CD4-positive, alpha-beta T cell (primary cell): ENCODE data around the gene CDK5R1. TPM values are rescaled to one million over a fixed set of nuclear protein-coding genes. Genes with fewer than 3 reads are reported as not detected.

Source experiments
- ATAC-seq: fragments of 200-7000 bp; cut with Tn5 transposase; one replicate; pipeline ENCODE4 v1.10.0; 2022; ENCODE audit warnings: mild to moderate bottlenecking; ENCODE audit not compliant: poor library complexity
- CTCF ChIA-PET: fragments of 350-600 bp; sonication (Branson Sonifier 250); formaldehyde crosslinking; loops from one replicate; lab custom pipeline; 2021; ENCODE audit warnings: antibody characterized with exemption, inconsistent platforms; lab: Charles Lee
- POLR2A ChIA-PET: fragments of 350-600 bp; sonication (Branson Sonifier 250); formaldehyde crosslinking; loops from one replicate; lab custom pipeline; 2021; ENCODE audit warnings: antibody characterized with exemption, inconsistent platforms; lab: Charles Lee
- DNase-seq, 14 experiments: peaks; one replicate each; pipeline ENCODE4 v3.0.0-alpha.2; 2013 to 2020; ENCODE audit warnings: mixed read lengths in 2 of 14
- H3K27ac ChIP-seq, 2 donors: one replicate each; pipeline versions ENCODE4 v1.5.1 to v1.7.0; 2013; ENCODE audit warnings: low read length in 2 of 2, low read depth in 1 of 2, mild to moderate bottlenecking in 1 of 2
- H3K27me3 ChIP-seq, 2 experiments: 1 replicate in 1 of 2; 2 replicates in 1 of 2; pipeline versions ENCODE4 v1.6.1 to v1.7.0; 2013; ENCODE audit warnings: low read length in 2 of 2, control low read depth in 1 of 2, mild to moderate bottlenecking in 1 of 2, moderate library complexity in 1 of 2; ENCODE audit not compliant: insufficient read depth in 2 of 2, control insufficient read depth in 1 of 2
- H3K36me3 ChIP-seq: one replicate; pipeline ENCODE4 v1.6.1; 2013; ENCODE audit warnings: low read length, control low read depth; ENCODE audit not compliant: insufficient read depth
- H3K4me1 ChIP-seq: one replicate; pipeline ENCODE4 v1.6.1; 2013; ENCODE audit warnings: low read length, control low read depth; ENCODE audit not compliant: insufficient read depth
- H3K4me3 ChIP-seq: one replicate; pipeline ENCODE4 v1.5.1; 2013; ENCODE audit warnings: mild to moderate bottlenecking, low read length, moderate library complexity
- H3K9me3 ChIP-seq, 2 experiments: 1 replicate in 1 of 2; 2 replicates in 1 of 2; pipeline versions ENCODE4 v1.6.1 to v1.7.0; 2013; ENCODE audit warnings: low read length in 2 of 2, mild to moderate bottlenecking in 2 of 2, control low read depth in 1 of 2, moderate library complexity in 1 of 2; ENCODE audit not compliant: control insufficient read depth in 1 of 2, insufficient read depth in 1 of 2
- H3K27ac Mint-ChIP-seq: one replicate; pipeline ENCODE4 v1.8.0; 2020; ENCODE audit warnings: mixed read lengths
- H3K27me3 Mint-ChIP-seq: one replicate; pipeline ENCODE4 v1.8.0; 2021; ENCODE audit warnings: mixed read lengths
- H3K36me3 Mint-ChIP-seq: one replicate; pipeline ENCODE4 v1.8.0; 2021; ENCODE audit warnings: low read depth, mixed read lengths
- H3K4me1 Mint-ChIP-seq: one replicate; pipeline ENCODE4 v1.8.0; 2021; ENCODE audit warnings: low read depth, mixed read lengths
- H3K4me3 Mint-ChIP-seq: one replicate; pipeline ENCODE4 v1.8.0; 2020; ENCODE audit warnings: mild to moderate bottlenecking, mixed read lengths
- H3K9me3 Mint-ChIP-seq: one replicate; pipeline ENCODE4 v1.8.0; 2020; ENCODE audit warnings: mixed read lengths
- CTCF ChIP-seq: fragments of 200-600 bp; IDR thresholded peaks from one replicate; pipeline ENCODE4 v1.8.0; 2022; ENCODE audit warnings: antibody characterized with exemption, mild to moderate bottlenecking
- intact Hi-C, 2 experiments: fragments of 100-400 bp; cut with DNase I in 1 of 2; cut with micrococcal nuclease in 1 of 2; formaldehyde crosslinking; loops; one replicate each; pipeline versions ENCODE4 v1.15.1 to v1.9.0; 2023 to 2025; cut with DNase I, micrococcal nuclease
- total RNA-seq, 174 experiments: library from RNA in 2 of 174; stranded (reverse) in 2 of 174; gene quantifications; one replicate each; pipeline ENCODE4 v1.2.3 and lab custom pipeline; 2021 to 2026

Gene CDK5R1
- total RNA-seq, 2 experiments from 2014 or later = 21.7 to 22.5 TPM

GRCh38 chr17:32453370-32453769 is 33.4 kb upstream of the CDK5R1 start:
- Mint-ChIP-seq H3K27me3 (no peaks in the 10 kb centered on the region), H3K9me3 (no peaks in the 10 kb centered on the region), H3K27ac (no peak overlapping the region), H3K4me1 (peaks cover 51% of the 10 kb centered on the region), H3K36me3 (peaks cover 91% of the 10 kb centered on the region), H3K4me3 (no peak overlapping the region)
- H3K4me1 ChIP-seq = no peaks in the 10 kb centered on the region
- peaks cover 80% of the 10 kb centered on the region for H3K36me3 ChIP-seq
- ATAC-seq = no peak
- TF ChIP-seq CTCF = no peak
- ChIA-PET POLR2A (interaction anchor here (0.8 to 3.0 kb wide), 2 partner anchors 9 to 314 kb away, joined by 3 to 10 read pairs; partner anchors contain the start of gene PSMD11), CTCF (interaction anchor here (1.4 kb wide), 1 partner anchor 9 kb away, joined by 6 read pairs; no protein-coding TSS in a partner anchor)
- intact Hi-C loops = no loop called here
- no peaks in the 10 kb centered on the region for H3K9me3 ChIP-seq
- H3K4me3 ChIP-seq = no peak overlapping the region
- no peaks in the 10 kb centered on the region for H3K27me3 ChIP-seq
- DNase-seq = no peak
- H3K27ac ChIP-seq = no peak overlapping the region

GRCh38 chr17:32458371-32458770 is 28.4 kb upstream of the CDK5R1 start:
- H3K4me3 Mint-ChIP-seq = peak overlapping the region; percentile 7
- TF ChIP-seq CTCF = no peak
- H3K27ac Mint-ChIP-seq = peak overlapping the region; percentile 45
- Histone ChIP-seq H3K4me3 (no peak overlapping the region), H3K9me3 (no peaks in the 10 kb centered on the region), H3K36me3 (peaks cover 70% of the 10 kb centered on the region), H3K4me1 (no peaks in the 10 kb centered on the region), H3K27me3 (no peaks in the 10 kb centered on the region), H3K27ac (no peak overlapping the region)
- ATAC-seq (no peak), DNase-seq (no peak)
- H3K27me3 Mint-ChIP-seq = no peaks in the 10 kb centered on the region
- H3K9me3 Mint-ChIP-seq = no peaks in the 10 kb centered on the region
- intact Hi-C loops = no loop called here
- CTCF ChIA-PET = interaction anchor here (1.5 kb wide), 1 partner anchor 419 kb away, joined by 4 read pairs; the partner anchor contains the start of gene MYO1D
- peaks cover 88% of the 10 kb centered on the region for H3K36me3 Mint-ChIP-seq
- POLR2A ChIA-PET = no interaction called here
- peaks cover 48% of the 10 kb centered on the region for H3K4me1 Mint-ChIP-seq

GRCh38 chr17:32460054-32460453 is 26.7 kb upstream of the CDK5R1 start:
- H3K27ac Mint-ChIP-seq = no peak overlapping the region
- Histone ChIP-seq H3K9me3 (no peaks in the 10 kb centered on the region), H3K27me3 (no peaks in the 10 kb centered on the region), H3K4me1 (no peaks in the 10 kb centered on the region), H3K36me3 (peaks cover 67% of the 10 kb centered on the region), H3K27ac (no peak overlapping the region), H3K4me3 (no peak overlapping the region)
- peaks cover 84% of the 10 kb centered on the region for H3K36me3 Mint-ChIP-seq
- intact Hi-C loops = loop anchor here in 1 of 2 experiments (2.0 kb wide), 1 partner anchor 295 kb away; no protein-coding TSS in a partner anchor
- POLR2A ChIA-PET = interaction anchor here (0.6 kb wide), 1 partner anchor 86 kb away, joined by 3 read pairs; no protein-coding TSS in a partner anchor
- TF ChIP-seq CTCF = no peak
- DNase-seq (no peak), ATAC-seq (no peak)
- no peaks in the 10 kb centered on the region for H3K27me3 Mint-ChIP-seq
- H3K4me1 Mint-ChIP-seq = peaks cover 40% of the 10 kb centered on the region
- CTCF ChIA-PET = no interaction called here
- no peaks in the 10 kb centered on the region for H3K9me3 Mint-ChIP-seq
- no peak overlapping the region for H3K4me3 Mint-ChIP-seq
